Effector memory CD8-positive, alpha-beta T cell (primary cell): ENCODE measurements around the gene TFRC.
"Not testable (repeated sequence)": the region's sequence is repeated elsewhere in the genome, so short reads cannot be mapped to it uniquely, and the experiment has no call there.

Experiments
- ATAC-seq: fragments of 150-1000 bp; cut with Tn5 transposase; replicated peaks from 2 replicates; pipeline ENCODE4 v1.10.0; 2021; ENCODE audit warnings: mild to moderate bottlenecking, moderate library complexity
- DNase-seq, 3 experiments: peaks; one replicate each; pipeline ENCODE4 v3.0.0; 2021
- H3K27ac Mint-ChIP-seq, 2 donors: one replicate each; pipeline ENCODE4 v1.8.0; 2022; ENCODE audit warnings: mild to moderate bottlenecking in 2 of 2, mixed read lengths in 2 of 2, moderate library complexity in 2 of 2
- H3K27me3 Mint-ChIP-seq, 2 donors: one replicate each; pipeline ENCODE4 v1.8.0; 2022; ENCODE audit warnings: mixed read lengths in 2 of 2
- H3K36me3 Mint-ChIP-seq: one replicate; pipeline ENCODE4 v1.8.0; 2022; ENCODE audit warnings: mild to moderate bottlenecking, moderate library complexity, mixed read lengths; ENCODE audit not compliant: insufficient read depth
- H3K4me1 Mint-ChIP-seq, 2 donors: one replicate each; pipeline ENCODE4 v1.8.0; 2022; ENCODE audit warnings: low read depth in 2 of 2, mixed read lengths in 2 of 2
- H3K4me3 Mint-ChIP-seq, 2 donors: one replicate each; pipeline ENCODE4 v1.8.0; 2022; ENCODE audit warnings: mild to moderate bottlenecking in 2 of 2, mixed read lengths in 2 of 2, moderate library complexity in 2 of 2
- H3K9me3 Mint-ChIP-seq, 2 donors: one replicate each; pipeline ENCODE4 v1.8.0; 2022; ENCODE audit warnings: mixed read lengths in 2 of 2

Gene TFRC

DNA sequence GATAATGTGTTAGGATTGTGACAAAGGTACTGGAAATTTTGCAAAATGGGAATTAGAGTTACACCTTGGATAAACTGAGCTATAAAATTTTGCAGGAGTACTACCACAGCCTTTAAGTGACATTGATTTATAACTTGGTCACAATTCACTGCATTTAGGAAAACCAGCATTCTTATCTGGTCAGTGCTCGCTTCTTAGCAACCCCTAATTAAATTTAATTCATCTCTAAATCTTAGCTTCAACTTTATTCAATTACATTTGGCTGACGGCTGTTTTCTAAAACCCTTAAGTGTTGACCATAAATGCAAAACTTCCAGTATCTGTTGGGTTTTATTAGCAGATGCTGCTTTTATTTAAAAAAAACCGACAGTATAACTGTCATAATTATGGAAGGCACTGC lies 31.3 kb downstream of the TFRC start:
- peaks cover 81% of the 10 kb centered on the region for H3K36me3 Mint-ChIP-seq
- no peak for DNase-seq

GRCh38 chr3:196049653-196050052 lies 32.2 kb downstream of the TFRC start:
- H3K4me3 Mint-ChIP-seq = no peak overlapping the region
- H3K36me3 Mint-ChIP-seq = peaks cover 76% of the 10 kb centered on the region
- H3K27me3 Mint-ChIP-seq = no peaks in the 10 kb centered on the region
- ATAC-seq (no peak), DNase-seq (no peak)
- H3K4me1 Mint-ChIP-seq = no peaks in the 10 kb centered on the region
- H3K27ac Mint-ChIP-seq = no peak overlapping the region
- H3K9me3 Mint-ChIP-seq = no peaks in the 10 kb centered on the region

More for the DNA sequence above, 31.3 kb downstream of the TFRC start:
- ATAC-seq = no peak
- Mint-ChIP-seq H3K27ac (no peak overlapping the region), H3K9me3 (no peaks in the 10 kb centered on the region), H3K4me3 (no peak overlapping the region), H3K4me1 (no peaks in the 10 kb centered on the region), H3K27me3 (no peaks in the 10 kb centered on the region)

- Mint-ChIP-seq H3K36me3 (peaks cover 71% of the 10 kb centered on the region), H3K9me3 (no peaks in the 10 kb centered on the region), H3K4me1 (no peaks in the 10 kb centered on the region), H3K27me3 (no peaks in the 10 kb centered on the region), H3K27ac (no peak overlapping the region), H3K4me3 (no peak overlapping the region)
- ATAC-seq (no peak), DNase-seq (no peak)
Measured at GRCh38 chr3:196048922-196049598, 32.8 kb downstream of the TFRC start.

GRCh38 chr3:196047391-196048030 lies 34.4 kb downstream of the TFRC start:
- H3K4me3 Mint-ChIP-seq = no peak overlapping the region
- peak overlapping the region in 1 of 2 donors; percentile 8 for H3K27ac Mint-ChIP-seq
- H3K27me3 Mint-ChIP-seq = no peaks in the 10 kb centered on the region
- DNase-seq = no peak
- H3K4me1 Mint-ChIP-seq = no peaks in the 10 kb centered on the region
- H3K9me3 Mint-ChIP-seq = no peaks in the 10 kb centered on the region
- ATAC-seq = no peak
- peaks cover 67% of the 10 kb centered on the region for H3K36me3 Mint-ChIP-seq

GRCh38 chr3:196044513-196044912 lies 37.4 kb downstream of the TFRC start:
- ATAC-seq (no peak), DNase-seq (no peak)
- Mint-ChIP-seq H3K9me3 (peaks cover 0 to 7% of the 10 kb centered on the region in 2 donors), H3K27me3 (no peaks in the 10 kb centered on the region), H3K27ac (no peak overlapping the region), H3K4me1 (no peaks in the 10 kb centered on the region), H3K36me3 (peaks cover 43% of the 10 kb centered on the region), H3K4me3 (no peak overlapping the region)

GRCh38 chr3:196042673-196043072 lies 39.2 kb downstream of the TFRC start:
- DNase-seq (no peak), ATAC-seq (no peak)
- Mint-ChIP-seq H3K4me1 (no peaks in the 10 kb centered on the region), H3K9me3 (peaks cover 0 to 7% of the 10 kb centered on the region in 2 donors), H3K27ac (no peak overlapping the region), H3K27me3 (no peaks in the 10 kb centered on the region), H3K36me3 (peaks cover 27% of the 10 kb centered on the region), H3K4me3 (no peak overlapping the region)

GRCh38 chr3:196039359-196039758 lies 42.5 kb downstream of the TFRC start:
- Mint-ChIP-seq H3K4me3 (no peak overlapping the region), H3K27ac (no peak overlapping the region), H3K4me1 (no peaks in the 10 kb centered on the region), H3K36me3 (peaks cover 13% of the 10 kb centered on the region), H3K27me3 (no peaks in the 10 kb centered on the region), H3K9me3 (peaks cover 0 to 7% of the 10 kb centered on the region in 2 donors)
- ATAC-seq (no peak), DNase-seq (no peak)

DNA sequence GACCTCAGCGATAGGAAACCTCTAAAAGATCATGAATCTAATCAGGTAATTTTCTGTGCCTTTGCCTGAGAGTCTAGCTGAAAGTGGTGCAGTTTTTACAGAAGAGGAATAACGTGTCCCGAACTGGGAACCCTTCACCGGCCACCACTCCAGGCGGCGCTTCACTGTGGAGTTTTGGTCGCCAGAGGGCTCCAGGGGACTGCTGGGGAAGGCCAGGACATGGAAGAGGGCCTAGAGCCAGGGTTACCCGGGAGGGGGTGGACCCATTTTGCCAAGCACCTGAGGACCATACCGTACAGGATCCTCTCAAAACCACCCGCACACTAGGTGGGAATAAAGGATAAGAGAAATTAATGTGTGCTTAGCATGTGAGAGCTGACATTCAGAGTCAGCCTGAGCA lies 55.8 kb downstream of the TFRC start:
- not testable (repeated sequence) for H3K27ac Mint-ChIP-seq, H3K9me3 Mint-ChIP-seq, H3K36me3 Mint-ChIP-seq, H3K4me1 Mint-ChIP-seq, H3K4me3 Mint-ChIP-seq, DNase-seq, ATAC-seq
- peaks cover 0 to 17% of the 10 kb centered on the region in 2 donors for H3K27me3 Mint-ChIP-seq

DNA sequence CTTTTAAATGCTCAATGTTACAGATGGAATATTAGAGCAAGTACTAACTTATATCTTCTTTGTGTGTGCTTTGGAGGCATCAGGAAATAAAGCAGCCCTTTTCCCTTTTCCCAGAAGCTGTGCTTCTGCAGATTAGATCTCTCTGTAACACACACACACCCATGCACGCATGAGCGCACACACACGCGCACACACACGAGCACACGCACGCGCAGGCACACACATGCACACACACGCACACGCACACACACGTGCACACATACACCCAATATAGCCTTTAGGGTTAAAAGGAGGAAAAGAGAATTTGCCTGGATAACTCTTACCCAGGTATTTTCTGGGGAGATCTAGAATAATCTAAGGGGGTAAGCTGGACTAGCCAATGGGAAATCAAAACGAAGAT lies 56.9 kb downstream of the TFRC start:
- Mint-ChIP-seq H3K9me3 (no peaks in the 10 kb centered on the region), H3K4me1 (no peaks in the 10 kb centered on the region), H3K27ac (no peak overlapping the region), H3K4me3 (no peak overlapping the region), H3K36me3 (no peaks in the 10 kb centered on the region), H3K27me3 (peaks cover 0 to 17% of the 10 kb centered on the region in 2 donors)
- DNase-seq (no peak), ATAC-seq (no peak)

- no peak for DNase-seq
- H3K27ac Mint-ChIP-seq = no peak overlapping the region
- H3K4me1 Mint-ChIP-seq = no peaks in the 10 kb centered on the region
- peaks cover 0 to 17% of the 10 kb centered on the region in 2 donors for H3K27me3 Mint-ChIP-seq
- H3K36me3 Mint-ChIP-seq = no peaks in the 10 kb centered on the region
- no peak overlapping the region for H3K4me3 Mint-ChIP-seq
- no peaks in the 10 kb centered on the region for H3K9me3 Mint-ChIP-seq
- ATAC-seq = no peak
Measured at GRCh38 chr3:196023947-196024346, 57.9 kb downstream of the TFRC start.

DNA sequence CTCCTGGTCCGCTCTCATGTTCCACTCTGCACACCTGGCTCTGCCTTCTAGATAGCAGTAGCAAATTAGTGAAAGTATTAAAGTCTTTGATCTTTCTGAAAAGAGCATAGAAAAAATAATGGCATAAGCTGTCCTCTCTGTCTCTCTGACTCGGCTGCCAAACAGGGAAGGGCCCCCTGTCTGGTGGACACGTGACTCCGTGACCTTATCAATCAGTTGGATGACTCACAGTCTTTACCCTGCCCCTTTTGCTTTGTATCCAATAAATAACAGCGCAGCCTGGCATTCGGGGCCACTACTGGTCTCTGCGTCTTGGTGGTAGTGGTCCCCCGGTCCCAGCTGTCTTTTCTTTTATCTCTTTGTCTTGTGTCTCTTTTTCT lies 59.4 kb downstream of the TFRC start:
- H3K9me3 Mint-ChIP-seq, H3K36me3 Mint-ChIP-seq, H3K4me1 Mint-ChIP-seq, H3K4me3 Mint-ChIP-seq, H3K27ac Mint-ChIP-seq, DNase-seq, ATAC-seq: not testable (repeated sequence)
- H3K27me3 Mint-ChIP-seq = peaks cover 0 to 17% of the 10 kb centered on the region in 2 donors

GRCh38 chr3:196020373-196020772 lies 61.5 kb downstream of the TFRC start:
- Mint-ChIP-seq H3K36me3 (no peaks in the 10 kb centered on the region), H3K4me3 (no peak overlapping the region), H3K4me1 (no peaks in the 10 kb centered on the region), H3K27ac (no peak overlapping the region), H3K9me3 (no peaks in the 10 kb centered on the region), H3K27me3 (peaks cover 0 to 9% of the 10 kb centered on the region in 2 donors)
- ATAC-seq (no peak), DNase-seq (no peak)

GRCh38 chr3:196019576-196019975 lies 62.3 kb downstream of the TFRC start:
- not testable (repeated sequence) for DNase-seq, H3K9me3 Mint-ChIP-seq, H3K27ac Mint-ChIP-seq, H3K27me3 Mint-ChIP-seq, H3K4me3 Mint-ChIP-seq, H3K36me3 Mint-ChIP-seq, H3K4me1 Mint-ChIP-seq
- peak; percentile 17 for ATAC-seq

- not testable (repeated sequence) for ATAC-seq, H3K4me3 Mint-ChIP-seq, H3K4me1 Mint-ChIP-seq, H3K9me3 Mint-ChIP-seq, H3K27me3 Mint-ChIP-seq, H3K36me3 Mint-ChIP-seq, H3K27ac Mint-ChIP-seq, DNase-seq
Measured at GRCh38 chr3:196018159-196018558, 63.7 kb downstream of the TFRC start.
